ENCODE measurements around the gene CDON. TPM values are rescaled to one million over a fixed set of nuclear protein-coding genes. Genes with fewer than 3 reads are reported as not detected.

The CDON gene
- total RNA-seq, 1 donor, result 2.6 TPM

- no peak overlapping the region for H3K4me3 ChIP-seq (ENCODE audit: low read depth, low read length)
- no peak for DNase-seq (ENCODE audit: low read depth)
- TF ChIP-seq CTCF (IDR thresholded peaks at IDR 0.05; ENCODE audit: insufficient read depth, low read depth, low read length), result no peak
Measured at GRCh38 chr11:126072801-126073594, 10.3 kb upstream of the CDON start.

- H3K4me3 ChIP-seq (ENCODE audit: low read depth, low read length), result no peak overlapping the region
- DNase-seq (ENCODE audit: low read depth), result no peak
Measured at GRCh38 chr11:126072141-126072741, 9.6 kb upstream of the CDON start.

GRCh38 chr11:126063507-126063852 is 814 bp upstream of the CDON start:
- no peak for TF ChIP-seq CTCF (IDR thresholded peaks at IDR 0.05; ENCODE audit: insufficient read depth, low read depth, low read length)
- DNase-seq (ENCODE audit: low read depth), result no peak
- H3K4me3 ChIP-seq (ENCODE audit: low read depth, low read length), result no peak overlapping the region

More at GRCh38 chr11:126072141-126072741, 9.6 kb upstream of the CDON start:
- no peak for TF ChIP-seq CTCF (IDR thresholded peaks at IDR 0.05; ENCODE audit: insufficient read depth, low read depth, low read length)

- peak; percentile 16 for DNase-seq (ENCODE audit: low read depth)
- TF ChIP-seq CTCF (IDR thresholded peaks at IDR 0.05; ENCODE audit: insufficient read depth, low read depth, low read length), result peak; percentile 39
- H3K4me3 ChIP-seq (ENCODE audit: low read depth, low read length), result peak overlapping the region; percentile 66
Measured at GRCh38 chr11:126061707-126062678, 673 bp downstream of the CDON start.

GRCh38 chr11:126060757-126061171 is 1.9 kb downstream of the CDON start:
- no peak for TF ChIP-seq CTCF (IDR thresholded peaks at IDR 0.05; ENCODE audit: insufficient read depth, low read depth, low read length)
- no peak for DNase-seq (ENCODE audit: low read depth)
- no peak overlapping the region for H3K4me3 ChIP-seq (ENCODE audit: low read depth, low read length)

- DNase-seq (ENCODE audit: low read depth), result no peak
- no peak for TF ChIP-seq CTCF (IDR thresholded peaks at IDR 0.05; ENCODE audit: insufficient read depth, low read depth, low read length)
- H3K4me3 ChIP-seq (ENCODE audit: low read depth, low read length), result no peak overlapping the region
Measured at GRCh38 chr11:126059238-126059781, 3.4 kb downstream of the CDON start.
